Mononuclear cell (primary cell): Measurements from ENCODE around the gene FLOT1. TPM values are rescaled to one million over a fixed set of nuclear protein-coding genes. Genes with fewer than 3 reads are reported as not detected.
A peak's percentile ranks its signal among the peaks of the same experiment; 100 is the strongest.

Experiments
- H3K27me3 ChIP-seq: 2 replicates; pipeline ENCODE4 v1.6.0; 2011; ENCODE audit warnings: low read length, control low read depth; ENCODE audit not compliant: insufficient read depth
- H3K4me1 ChIP-seq: 2 replicates; pipeline ENCODE4 v1.5.1; 2011; ENCODE audit warnings: mild to moderate bottlenecking, low read length, control low read depth; ENCODE audit not compliant: insufficient read depth
- H3K4me3 ChIP-seq: 2 replicates; pipeline ENCODE4 v1.5.1; 2011; ENCODE audit warnings: mild to moderate bottlenecking, low read length, moderate library complexity
- H3K9me3 ChIP-seq: 2 replicates; pipeline ENCODE4 v1.5.1; 2011; ENCODE audit warnings: low read depth, mild to moderate bottlenecking, control low read depth, low read length
- total RNA-seq: library from RNA; depleted of rRNA; stranded (reverse); fragments of >200 nt; gene quantifications from one replicate; pipeline ENCODE4 v1.2.3, GENCODE V29; 2012

The FLOT1 gene
- total RNA-seq, 1 donor: 68.1 TPM

DNA sequence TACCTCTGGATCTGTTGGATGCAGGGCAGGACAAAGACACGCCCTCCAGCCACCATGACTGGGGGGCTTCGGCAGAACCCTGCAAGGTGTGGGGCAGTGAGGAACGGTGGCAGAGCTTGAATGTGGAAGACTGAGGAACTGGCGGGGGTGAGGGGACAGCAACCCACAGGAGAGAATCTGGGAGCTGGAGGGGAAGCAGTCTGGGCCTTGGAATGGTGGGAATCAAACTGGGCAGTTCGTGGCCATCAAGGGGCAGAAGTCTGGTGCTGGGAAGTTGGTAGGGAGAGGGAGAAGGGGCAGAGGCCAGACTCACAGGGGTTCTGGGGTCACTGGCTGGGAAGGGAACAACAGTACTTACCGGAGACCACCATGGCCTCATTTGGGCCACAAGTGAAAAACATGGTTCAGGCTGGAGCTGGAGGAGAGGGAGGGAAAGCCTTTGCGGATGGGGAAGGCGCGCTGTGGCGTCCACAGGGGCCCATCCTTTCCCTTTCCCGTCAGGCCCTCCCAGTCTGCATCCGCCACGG, 635 bp downstream of the FLOT1 start:
- H3K4me1 ChIP-seq: peaks cover 54% of the 10 kb centered on the region
- no peaks in the 10 kb centered on the region for H3K27me3 ChIP-seq
- peak overlapping the region; percentile 76 for H3K4me3 ChIP-seq
- H3K9me3 ChIP-seq: no peaks in the 10 kb centered on the region

- peak overlapping the region; percentile 76 for H3K4me3 ChIP-seq
- no peaks in the 10 kb centered on the region for H3K9me3 ChIP-seq
- H3K27me3 ChIP-seq: no peaks in the 10 kb centered on the region
- H3K4me1 ChIP-seq: peaks cover 60% of the 10 kb centered on the region
Observed at GRCh38 chr6:30741063-30741779, 1.3 kb downstream of the FLOT1 start.

- Histone ChIP-seq H3K4me1 (peaks cover 67% of the 10 kb centered on the region), H3K4me3 (no peak overlapping the region), H3K9me3 (no peaks in the 10 kb centered on the region), H3K27me3 (no peaks in the 10 kb centered on the region)
Observed at GRCh38 chr6:30740540-30740870, 2.0 kb downstream of the FLOT1 start.

GRCh38 chr6:30738532-30738931, 4.0 kb downstream of the FLOT1 start:
- Histone ChIP-seq H3K9me3 (no peaks in the 10 kb centered on the region), H3K4me3 (no peak overlapping the region), H3K4me1 (peaks cover 67% of the 10 kb centered on the region), H3K27me3 (no peaks in the 10 kb centered on the region)

DNA sequence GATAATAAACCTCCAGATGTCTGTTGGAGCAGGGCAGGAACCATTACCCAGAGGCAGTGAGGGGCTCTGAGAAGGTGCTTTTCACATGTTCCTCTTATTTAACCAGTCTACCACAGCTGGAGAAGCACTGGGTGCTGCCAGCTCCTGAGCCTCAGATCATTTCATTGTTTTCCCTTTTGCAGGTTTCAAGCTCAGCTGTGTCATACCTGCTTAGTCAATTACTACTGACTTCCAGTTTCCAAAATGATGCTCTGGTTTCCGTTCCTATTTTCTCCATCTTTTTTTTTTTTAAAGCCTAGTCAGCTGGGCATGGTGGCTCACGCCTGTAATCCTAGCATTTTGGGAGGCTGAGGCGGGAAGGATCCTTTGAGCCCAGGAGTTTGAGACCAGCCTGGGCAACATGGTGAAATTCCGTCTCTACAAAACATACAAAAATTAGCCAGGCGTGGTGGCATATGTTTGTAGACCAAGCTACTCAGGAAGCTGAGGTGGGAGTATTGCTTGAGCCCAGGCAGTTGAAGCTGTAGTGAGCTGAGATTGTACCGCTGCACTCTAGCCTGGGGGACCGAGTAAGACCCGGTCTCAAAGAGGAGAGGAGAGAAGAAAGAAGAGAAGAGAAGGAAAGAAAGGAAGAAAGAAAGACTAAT, 6.7 kb downstream of the FLOT1 start:
- Histone ChIP-seq H3K4me1 (peaks cover 53% of the 10 kb centered on the region), H3K4me3 (no peak overlapping the region), H3K27me3 (no peaks in the 10 kb centered on the region), H3K9me3 (no peaks in the 10 kb centered on the region)

GRCh38 chr6:30732237-30732943, 10.1 kb downstream of the FLOT1 start:
- Histone ChIP-seq H3K4me1 (peaks cover 42% of the 10 kb centered on the region), H3K4me3 (no peak overlapping the region)

DNA sequence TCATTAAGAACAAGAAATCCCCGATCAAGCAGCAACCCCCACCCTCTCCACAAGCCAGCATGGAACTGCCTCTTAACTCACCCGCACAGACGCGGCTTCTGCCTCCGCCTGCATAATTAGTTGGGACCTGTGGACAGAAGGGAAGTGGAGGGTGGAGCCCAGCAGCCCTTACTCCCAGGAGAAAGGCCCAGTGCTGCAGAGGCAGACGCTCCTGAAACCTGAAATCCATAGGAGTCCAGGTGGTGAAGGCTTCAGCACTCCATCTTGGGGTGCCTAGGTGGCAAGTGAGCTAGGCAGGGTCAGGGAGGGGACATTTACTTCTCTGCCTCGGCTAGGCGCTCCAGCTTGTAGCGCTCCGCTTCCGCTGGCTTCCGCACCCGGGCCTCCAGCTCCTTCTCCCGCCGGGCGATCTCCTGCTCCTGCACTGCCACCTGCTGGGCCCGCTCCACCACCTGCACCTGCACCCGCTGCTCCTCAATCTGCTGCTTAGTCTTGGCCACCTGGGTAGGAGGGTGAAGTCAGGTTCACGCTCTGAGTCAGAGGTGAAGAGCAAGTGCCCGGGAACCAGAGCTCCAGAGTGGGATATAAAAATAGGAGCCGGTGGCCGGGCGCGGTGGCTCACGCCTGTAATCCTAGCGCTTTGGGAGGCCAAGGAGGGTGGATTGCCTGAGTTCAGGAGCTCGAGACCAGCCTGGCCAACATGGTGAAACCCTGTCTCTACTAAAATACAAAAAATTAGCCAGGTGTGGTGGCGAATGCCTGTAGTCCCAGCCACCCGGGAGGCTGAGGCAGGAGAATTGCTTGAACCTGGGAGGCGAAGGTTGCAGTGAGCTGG, 11.7 kb downstream of the FLOT1 start:
- H3K27me3 ChIP-seq: no peaks in the 10 kb centered on the region
- no peak overlapping the region for H3K4me3 ChIP-seq
- no peaks in the 10 kb centered on the region for H3K9me3 ChIP-seq

More at GRCh38 chr6:30732237-30732943, 10.1 kb downstream of the FLOT1 start:
- H3K9me3 ChIP-seq: no peaks in the 10 kb centered on the region
- no peaks in the 10 kb centered on the region for H3K27me3 ChIP-seq

GRCh38 chr6:30727920-30728553, 14.4 kb downstream of the FLOT1 start:
- Histone ChIP-seq H3K27me3 (no peaks in the 10 kb centered on the region), H3K4me3 (no peak overlapping the region), H3K4me1 (peaks cover 44% of the 10 kb centered on the region), H3K9me3 (no peaks in the 10 kb centered on the region)

More for the DNA sequence above, 11.7 kb downstream of the FLOT1 start:
- H3K4me1 ChIP-seq: peaks cover 29% of the 10 kb centered on the region

DNA sequence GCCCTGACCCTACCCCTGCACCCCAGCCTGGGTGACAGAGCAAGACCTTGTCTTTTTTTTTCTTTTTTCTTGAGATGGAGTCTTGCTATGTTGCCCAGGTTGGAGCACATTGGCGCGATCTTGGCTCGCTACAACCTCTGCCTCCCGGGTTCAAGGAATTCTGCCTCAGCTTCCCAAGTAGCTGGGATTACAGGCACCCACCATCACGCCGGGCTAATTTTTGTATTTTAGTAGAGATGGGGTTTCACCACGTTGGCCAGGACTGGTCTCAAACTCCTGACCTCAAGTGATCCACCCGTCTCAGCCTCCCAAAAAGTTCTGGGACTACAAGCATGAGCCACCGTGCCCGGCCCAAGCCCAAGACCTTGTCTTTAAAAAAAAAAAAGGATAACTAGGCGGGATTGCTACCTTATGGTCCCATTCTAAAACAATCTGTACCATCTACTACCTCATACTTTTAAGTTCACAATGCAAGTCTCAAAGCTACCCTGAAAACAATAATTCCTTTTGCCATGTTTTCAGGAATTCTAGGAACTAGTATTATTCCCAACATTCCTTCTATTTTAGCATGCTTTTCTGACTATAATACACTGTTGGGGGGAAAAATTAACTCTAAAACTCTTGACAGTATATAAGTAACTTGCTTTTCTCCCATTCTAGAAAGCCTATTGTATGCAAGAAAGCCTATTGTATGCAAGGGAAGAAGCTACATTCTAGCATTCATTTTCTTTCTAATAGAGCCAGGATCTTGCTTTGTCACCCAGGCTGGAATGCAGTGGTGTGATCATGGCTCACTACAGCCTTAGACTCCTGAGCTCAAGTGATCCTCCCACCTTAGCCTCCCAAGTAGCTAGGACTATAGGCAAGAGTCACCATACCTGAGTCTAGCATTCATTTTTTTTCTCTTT, 15.7 kb downstream of the FLOT1 start:
- H3K4me1 ChIP-seq: peaks cover 56% of the 10 kb centered on the region

GRCh38 chr6:30725713-30726505, 16.6 kb downstream of the FLOT1 start:
- H3K4me1 ChIP-seq: peaks cover 53% of the 10 kb centered on the region
- no peak overlapping the region for H3K4me3 ChIP-seq
- no peaks in the 10 kb centered on the region for H3K9me3 ChIP-seq
- H3K27me3 ChIP-seq: no peaks in the 10 kb centered on the region

More for the DNA sequence above, 15.7 kb downstream of the FLOT1 start:
- Histone ChIP-seq H3K27me3 (no peaks in the 10 kb centered on the region), H3K4me3 (no peak overlapping the region), H3K9me3 (no peaks in the 10 kb centered on the region)

DNA sequence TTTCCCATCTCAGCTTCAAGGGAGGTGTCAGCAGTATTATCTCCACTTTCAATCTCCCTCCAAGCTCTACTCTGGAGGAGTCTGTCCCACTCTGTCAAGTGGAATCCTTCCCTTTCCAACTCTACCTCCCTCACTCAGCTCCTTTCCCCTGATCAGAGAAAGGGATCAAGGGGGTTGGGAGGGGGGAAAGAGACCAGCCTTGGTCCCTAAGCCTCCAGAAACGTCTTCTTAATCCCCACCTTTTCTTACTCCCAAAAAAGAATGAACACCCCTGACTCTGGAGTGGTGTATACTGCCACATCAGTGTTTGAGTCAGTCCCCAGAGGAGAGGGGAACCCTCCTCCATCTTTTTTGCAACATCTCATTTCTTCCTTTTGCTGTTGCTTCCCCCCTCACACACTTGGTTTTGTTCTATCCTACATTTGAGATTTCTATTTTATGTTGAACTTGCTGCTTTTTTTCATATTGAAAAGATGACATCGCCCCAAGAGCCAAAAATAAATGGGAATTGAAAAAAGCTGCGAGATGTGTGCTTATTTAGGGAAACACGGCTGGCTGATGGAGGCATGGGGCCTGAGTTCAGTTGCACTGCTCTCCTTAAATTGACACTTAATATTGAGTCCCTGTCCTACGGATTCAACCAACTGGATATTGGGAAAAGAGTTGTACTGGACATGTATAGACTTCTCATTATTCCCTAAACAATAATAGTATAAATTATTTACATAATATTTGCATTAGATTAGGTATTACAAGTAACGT, 17.4 kb downstream of the FLOT1 start:
- peaks cover 45% of the 10 kb centered on the region for H3K4me1 ChIP-seq
- no peaks in the 10 kb centered on the region for H3K27me3 ChIP-seq
- H3K9me3 ChIP-seq: no peaks in the 10 kb centered on the region
- no peak overlapping the region for H3K4me3 ChIP-seq
